Panc1 (cell line): ENCODE results near the gene C9orf43. TPM values are rescaled to one million over a fixed set of nuclear protein-coding genes. Genes with fewer than 3 reads are reported as not detected.

ENCODE experiments used
- ATAC-seq: fragments of 200-7000 bp; cut with Tn5 transposase; 2 replicates; pipeline ENCODE4 v1.9.1; 2020; ENCODE audit warnings: mild to moderate bottlenecking, moderate library complexity
- BruUV-seq: library from RNA; stranded (reverse); fragments of 400-500 nt; replicated peaks from 2 replicates; lab custom pipeline; 2021; lab: Mats Ljungman, UMichigan
- CTCF ChIA-PET: fragments of 300-600 bp; sonication (Branson Sonifier 250); formaldehyde crosslinking; loops from one replicate; lab custom pipeline; 2022; ENCODE audit warnings: antibody characterized with exemption; lab: Charles Lee
- POLR2A ChIA-PET: fragments of 300-600 bp; sonication (Branson Sonifier 250); formaldehyde crosslinking; loops from one replicate; lab custom pipeline; 2022; ENCODE audit warnings: antibody characterized with exemption; lab: Charles Lee
- DNase-seq: peaks from one replicate; pipeline ENCODE4 v3.0.0-alpha.2; 2010; ENCODE audit warnings: low read depth, low spot score
- H3K27ac ChIP-seq: 2 replicates; pipeline ENCODE4 v1.5.1; 2011; ENCODE audit warnings: mild to moderate bottlenecking, low read length, inconsistent platforms
- H3K27me3 ChIP-seq: fragments of 200-500 bp; sonication (Bioruptor generic); 2 replicates; pipeline ENCODE4 v1.6.0; 2014; ENCODE audit warnings: low read length, inconsistent platforms; ENCODE audit not compliant: control insufficient read depth, insufficient read depth
- H3K36me3 ChIP-seq: fragments of 200-500 bp; sonication (Bioruptor generic); 2 replicates; pipeline ENCODE4 v1.5.1; 2014; ENCODE audit warnings: inconsistent platforms, mild to moderate bottlenecking, low read length, moderate library complexity; ENCODE audit not compliant: control insufficient read depth, insufficient read depth
- H3K4me1 ChIP-seq: 2 replicates; pipeline ENCODE4 v1.5.1; 2011; ENCODE audit warnings: inconsistent platforms, mild to moderate bottlenecking, low read length, moderate library complexity; ENCODE audit not compliant: control insufficient read depth, insufficient read depth
- H3K4me3 ChIP-seq, 2 experiments: 2 replicates each; pipeline ENCODE4 v1.5.1; 2011 to 2012; ENCODE audit warnings: low read depth in 2 of 2, low read length in 2 of 2, mild to moderate bottlenecking in 2 of 2, inconsistent platforms in 1 of 2, moderate library complexity in 1 of 2
- H3K9me3 ChIP-seq: fragments of 200-500 bp; sonication (Bioruptor generic); 2 replicates; pipeline ENCODE4 v1.5.1; 2014; ENCODE audit warnings: low read depth, mild to moderate bottlenecking, inconsistent platforms, low read length, moderate library complexity; ENCODE audit not compliant: control insufficient read depth, insufficient read depth
- CTCF ChIP-seq: fragments of 450-650 bp; IDR thresholded peaks from 2 replicates; pipeline ENCODE4 v1.5.1; 2017; ENCODE audit warnings: mild to moderate bottlenecking
- POLR2AphosphoS5 ChIP-seq: IDR thresholded peaks from 2 replicates; pipeline ENCODE4 v1.6.1; 2012; ENCODE audit warnings: mild to moderate bottlenecking, low read depth, low read length, moderate library complexity
- REST ChIP-seq, 2 experiments: IDR thresholded peaks; 2 replicates each; pipeline ENCODE4 v1.6.1; 2011 to 2012; ENCODE audit warnings: low read depth in 2 of 2, control low read depth in 1 of 2, low read length in 1 of 2, mild to moderate bottlenecking in 1 of 2, moderate library complexity in 1 of 2; ENCODE audit not compliant: insufficient read depth in 1 of 2
- SIN3A ChIP-seq: IDR thresholded peaks from 2 replicates; pipeline ENCODE4 v1.6.1; 2012; ENCODE audit warnings: low read depth, mild to moderate bottlenecking, low read length, moderate library complexity, borderline replicate concordance; ENCODE audit not compliant: insufficient read depth
- TCF7L2 ChIP-seq: IDR thresholded peaks from 2 replicates; pipeline ENCODE4 v1.6.1; 2011; ENCODE audit warnings: mild to moderate bottlenecking, low read depth, low read length, inconsistent platforms
- in situ Hi-C: cut with HindIII; loops from 2 replicates; pipeline ENCODE4 v1.10.0; 2016; ENCODE audit warnings: low sequenced_read_pairs, low pct_unique_long_range_greater_than_20kb
- intact Hi-C: fragments of 100-400 bp; cut with micrococcal nuclease; formaldehyde crosslinking; loops from one replicate; pipeline ENCODE4 v1.10.0; 2022; ENCODE audit not compliant: unreplicated experiment
- total RNA-seq: library from RNA; stranded (reverse); gene quantifications from one replicate; pipeline ENCODE4 v1.2.1, GENCODE V29; 2021; ENCODE audit not compliant: unreplicated experiment

C9orf43 gene
- total RNA-seq, 1 experiment from 2014 or later: 1.2 TPM

DNA sequence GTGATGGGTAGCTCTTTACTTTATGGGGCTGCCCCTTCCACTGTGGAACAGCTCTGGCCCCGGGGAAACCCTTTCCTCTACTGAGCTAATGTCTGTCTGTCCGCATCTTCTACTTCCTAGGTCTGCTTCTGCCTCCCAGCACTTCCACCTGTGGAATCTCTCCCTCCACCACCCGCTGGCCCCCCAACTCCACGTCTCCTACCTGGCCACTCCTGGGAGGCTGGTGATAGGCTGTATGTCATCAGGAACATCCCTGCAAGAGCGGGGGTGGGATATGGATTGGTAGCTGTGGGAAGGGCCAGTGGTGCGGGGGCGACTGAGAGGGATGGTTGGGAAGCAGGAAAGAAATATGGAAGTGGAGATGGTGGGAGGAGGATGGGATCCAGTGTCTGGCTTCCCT, 18.6 kb upstream of the C9orf43 start:
- BruUV-seq: no TSS peak
- no peaks in the 10 kb centered on the region for H3K27me3 ChIP-seq
- H3K27ac ChIP-seq: no peak overlapping the region
- no peaks in the 10 kb centered on the region for H3K36me3 ChIP-seq
- ChIA-PET POLR2A (no interaction called here), CTCF (no interaction called here)
- no peak overlapping the region for H3K4me3 ChIP-seq
- in situ Hi-C loops (no loop called here), intact Hi-C loops (no loop called here)
- H3K9me3 ChIP-seq: no peaks in the 10 kb centered on the region
- no peak for DNase-seq
- no peaks in the 10 kb centered on the region for H3K4me1 ChIP-seq
- no peak for ATAC-seq
- TF ChIP-seq POLR2AphosphoS5 (no peak), REST (IDR thresholded peaks at IDR 0.05; ENCODE audit: insufficient read depth in 1 of 2, low read depth in 2 of 2, low read length in 1 of 2) (no peak), CTCF (no peak), TCF7L2 (no peak), SIN3A (no peak)

GRCh38 chr9:113393281-113393680, 17.3 kb upstream of the C9orf43 start:
- ChIA-PET POLR2A (no interaction called here), CTCF (no interaction called here)
- in situ Hi-C loops: no loop called here
- TF ChIP-seq CTCF: no peak
- no peak for TF ChIP-seq REST (IDR thresholded peaks at IDR 0.05; ENCODE audit: insufficient read depth in 1 of 2, low read depth in 2 of 2, low read length in 1 of 2)
- no peak for TF ChIP-seq TCF7L2
- TF ChIP-seq POLR2AphosphoS5: no peak
- TF ChIP-seq SIN3A: no peak
- H3K4me1 ChIP-seq: no peaks in the 10 kb centered on the region
- no peak overlapping the region for H3K27ac ChIP-seq
- no peaks in the 10 kb centered on the region for H3K9me3 ChIP-seq
- H3K27me3 ChIP-seq: no peaks in the 10 kb centered on the region
- DNase-seq: no peak
- no TSS peak for BruUV-seq
- intact Hi-C loops: no loop called here
- no peak overlapping the region for H3K4me3 ChIP-seq
- ATAC-seq: no peak
- H3K36me3 ChIP-seq: no peaks in the 10 kb centered on the region
